ENCODE results near the gene TSC2. TPM values are rescaled to one million over a fixed set of nuclear protein-coding genes. Genes with fewer than 3 reads are reported as not detected.

TSC2 gene
- total and polyA plus RNA-seq, 2 experiments from 2014 or later: 52.2 to 53.7 TPM

DNA sequence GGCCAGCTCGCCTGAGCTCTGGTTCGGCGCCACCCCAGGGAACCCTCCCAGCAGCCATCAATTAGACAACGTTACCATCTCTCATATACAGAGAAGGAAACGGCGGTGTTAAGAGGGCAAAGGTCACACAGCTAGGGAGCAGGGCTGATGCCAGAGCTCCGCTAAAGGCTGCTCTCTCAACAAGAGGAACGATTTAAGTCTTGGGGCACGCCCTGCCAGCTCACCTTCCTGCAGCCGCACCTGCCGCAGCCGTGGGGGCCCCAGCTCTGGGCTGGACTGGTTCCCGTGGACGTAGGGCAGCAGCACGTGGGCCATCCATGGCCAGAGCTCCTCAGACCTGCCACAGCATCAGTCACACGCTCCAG, 44.5 kb downstream of the TSC2 start:
- in situ Hi-C loops (cut with MboI): no loop called here
- no peaks in the 10 kb centered on the region for H3K27me3 ChIP-seq (replicated peaks; ENCODE audit: insufficient read depth)

DNA sequence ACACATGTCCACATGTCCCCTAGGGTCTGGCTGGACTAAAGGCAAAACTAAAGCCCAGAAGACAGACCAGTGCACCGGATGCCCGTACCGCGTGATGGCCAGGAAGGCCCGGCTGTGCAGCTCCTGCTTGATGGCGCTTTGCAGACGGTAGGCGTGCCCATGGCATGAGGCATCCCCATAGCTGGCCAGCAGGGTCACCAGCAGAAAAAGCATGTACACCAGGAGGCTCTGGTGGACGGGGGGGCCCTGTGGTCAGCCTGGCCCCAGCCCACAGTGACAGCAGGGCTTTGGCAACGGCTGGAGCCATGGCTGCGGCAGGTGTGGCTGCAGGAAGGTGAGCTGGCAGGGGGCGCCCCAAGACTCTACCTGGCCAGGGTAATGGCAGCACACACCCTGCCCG, 45.1 kb downstream of the TSC2 start:
- no peak for TF ChIP-seq EZH2 (IDR thresholded peaks at IDR 0.05; ENCODE audit: insufficient read depth, poor library complexity, severe bottlenecking)
- no peak for TF ChIP-seq EZH2phosphoT487 (IDR thresholded peaks at IDR 0.05; ENCODE audit: insufficient read depth, low read depth)
- Histone ChIP-seq H3K9ac (no peak overlapping the region), H3K4me1 (ENCODE audit: insufficient read depth) (no peaks in the 10 kb centered on the region), H3K9me2 (ENCODE audit: insufficient read depth) (no peaks in the 10 kb centered on the region), H3K27me3 (replicated peaks; ENCODE audit: insufficient read depth) (no peaks in the 10 kb centered on the region), H3K4me2 (ENCODE audit: unreplicated experiment) (no peak overlapping the region), H3K79me2 (ENCODE audit: insufficient read depth) (peaks cover 20% of the 10 kb centered on the region; the same call in 1 of the 2 replicates), H3F3A (ENCODE audit: insufficient read depth) (peaks cover 22% of the 10 kb centered on the region; the same call in 1 of the 2 replicates), H2AFZ (no peak overlapping the region), H3K27ac (no peak overlapping the region), H3K36me3 (ENCODE audit: low read depth) (peaks cover 50% of the 10 kb centered on the region; the same call in 1 of the 2 replicates), H3K9me3 (ENCODE audit: low read depth) (no peaks in the 10 kb centered on the region), H4K20me1 (ENCODE audit: insufficient read depth) (no peaks in the 10 kb centered on the region), H3K4me3 (no peak overlapping the region)
- WGBS, 2 experiments (ENCODE audit: low coverage in 1 of 2, low lambda C conversion rate in 2 of 2, missing lambda C conversion rate in 2 of 2): 94% methylated on average over 13 of the region's 13 CpGs
- in situ Hi-C loops (cut with MboI): no loop called here
- no peak for DNase-seq

More for the DNA sequence above, 44.5 kb downstream of the TSC2 start:
- peaks cover 22% of the 10 kb centered on the region; the same call in 1 of the 2 replicates for H3F3A ChIP-seq (ENCODE audit: insufficient read depth)
- TF ChIP-seq EZH2 (IDR thresholded peaks at IDR 0.05; ENCODE audit: insufficient read depth, poor library complexity, severe bottlenecking): no peak
- H4K20me1 ChIP-seq (ENCODE audit: insufficient read depth): no peaks in the 10 kb centered on the region
- H3K9me2 ChIP-seq (ENCODE audit: insufficient read depth): no peaks in the 10 kb centered on the region
- no peak for DNase-seq
- no peak overlapping the region for H3K4me2 ChIP-seq (ENCODE audit: unreplicated experiment)
- H3K79me2 ChIP-seq (ENCODE audit: insufficient read depth): peaks cover 20% of the 10 kb centered on the region; the same call in 1 of the 2 replicates
- no peak overlapping the region for H3K9ac ChIP-seq
- no peak overlapping the region for H3K27ac ChIP-seq
- whole genome bisulfite sequencing, 2 experiments (ENCODE audit: low coverage in 1 of 2, low lambda C conversion rate in 2 of 2, missing lambda C conversion rate in 2 of 2): 95 to 97% methylated on average over 12 to 16 of the region's 16 CpGs
- peaks cover 50% of the 10 kb centered on the region; the same call in 1 of the 2 replicates for H3K36me3 ChIP-seq (ENCODE audit: low read depth)
- no peaks in the 10 kb centered on the region for H3K9me3 ChIP-seq (ENCODE audit: low read depth)
- H2AFZ ChIP-seq: no peak overlapping the region
- H3K4me3 ChIP-seq: no peak overlapping the region
- no peaks in the 10 kb centered on the region for H3K4me1 ChIP-seq (ENCODE audit: insufficient read depth)

DNA sequence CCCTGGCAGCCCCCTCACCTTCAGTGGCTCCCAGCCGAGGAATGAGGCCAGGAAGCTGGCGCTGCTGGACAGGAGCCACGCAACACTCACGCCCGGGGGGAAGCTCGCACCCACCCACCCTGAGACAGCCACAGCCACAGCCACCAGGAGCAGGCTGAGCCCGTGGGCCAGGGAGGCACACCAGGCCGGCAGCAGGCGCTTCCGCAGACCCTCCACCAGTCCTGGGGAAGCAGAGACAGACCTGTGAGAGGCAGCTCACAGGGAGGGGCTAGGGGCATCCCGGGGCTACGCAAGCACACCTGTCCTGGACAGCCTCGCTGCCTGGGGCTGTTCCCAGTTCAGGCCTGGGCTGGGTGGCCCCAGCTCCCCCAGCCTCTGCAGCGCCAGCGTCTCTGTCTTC, 46.0 kb downstream of the TSC2 start:
- H2AFZ ChIP-seq: no peak overlapping the region
- no peaks in the 10 kb centered on the region for H3K4me1 ChIP-seq (ENCODE audit: insufficient read depth)
- H4K20me1 ChIP-seq (ENCODE audit: insufficient read depth): no peaks in the 10 kb centered on the region
- 83 to 85% methylated on average over 14 to 15 of the region's 15 CpGs for WGBS, 2 experiments (ENCODE audit: low coverage in 1 of 2, low lambda C conversion rate in 2 of 2, missing lambda C conversion rate in 2 of 2)
- no peaks in the 10 kb centered on the region for H3K9me2 ChIP-seq (ENCODE audit: insufficient read depth)
- peaks cover 50% of the 10 kb centered on the region; the same call in 1 of the 2 replicates for H3K36me3 ChIP-seq (ENCODE audit: low read depth)
- peaks cover 20% of the 10 kb centered on the region; the same call in 1 of the 2 replicates for H3K79me2 ChIP-seq (ENCODE audit: insufficient read depth)
- H3F3A ChIP-seq (ENCODE audit: insufficient read depth): peaks cover 17% of the 10 kb centered on the region; the same call in 1 of the 2 replicates
- H3K27me3 ChIP-seq (replicated peaks; ENCODE audit: insufficient read depth): no peaks in the 10 kb centered on the region
- H3K4me3 ChIP-seq: no peak overlapping the region
- no peak for DNase-seq
- no peaks in the 10 kb centered on the region for H3K9me3 ChIP-seq (ENCODE audit: low read depth)
- H3K4me2 ChIP-seq (ENCODE audit: unreplicated experiment): no peak overlapping the region
- in situ Hi-C loops (cut with MboI): no loop called here
- H3K9ac ChIP-seq: no peak overlapping the region
- TF ChIP-seq EZH2phosphoT487 (IDR thresholded peaks at IDR 0.05; ENCODE audit: insufficient read depth, low read depth): no peak
- TF ChIP-seq EZH2 (IDR thresholded peaks at IDR 0.05; ENCODE audit: insufficient read depth, poor library complexity, severe bottlenecking): no peak
- no peak overlapping the region for H3K27ac ChIP-seq

- Histone ChIP-seq H3K27me3 (replicated peaks; ENCODE audit: insufficient read depth) (no peaks in the 10 kb centered on the region), H3K79me2 (ENCODE audit: insufficient read depth) (peaks cover 26% of the 10 kb centered on the region), H3K4me2 (ENCODE audit: unreplicated experiment) (no peak overlapping the region), H3K9me3 (ENCODE audit: low read depth) (no peaks in the 10 kb centered on the region), H3K4me1 (ENCODE audit: insufficient read depth) (no peaks in the 10 kb centered on the region), H2AFZ (no peak overlapping the region), H3K36me3 (ENCODE audit: low read depth) (peaks cover 54% of the 10 kb centered on the region; the same call in 1 of the 2 replicates), H3K27ac (0 out of 2 replicates have a peak overlapping the region, but pooled peaks have one; percentile 17), H3F3A (ENCODE audit: insufficient read depth) (peaks cover 12% of the 10 kb centered on the region; the same call in 1 of the 2 replicates), H3K4me3 (no peak overlapping the region), H3K9me2 (ENCODE audit: insufficient read depth) (no peaks in the 10 kb centered on the region), H3K9ac (no peak overlapping the region), H4K20me1 (ENCODE audit: insufficient read depth) (no peaks in the 10 kb centered on the region)
- DNase-seq: peak; percentile 65
- TF ChIP-seq EZH2 (IDR thresholded peaks at IDR 0.05; ENCODE audit: insufficient read depth, poor library complexity, severe bottlenecking) (no peak), EZH2phosphoT487 (IDR thresholded peaks at IDR 0.05; ENCODE audit: insufficient read depth, low read depth) (no peak)
- in situ Hi-C loops (cut with MboI): no loop called here
- 87 to 89% methylated on average over 26 of the region's 26 CpGs for WGBS, 2 experiments (ENCODE audit: low coverage in 1 of 2, low lambda C conversion rate in 2 of 2, missing lambda C conversion rate in 2 of 2)
These were observed 47.6 kb downstream of the TSC2 start for GRCh38 chr16:2095315-2095853.
